Body of pancreas (tissue), 4 donors: ENCODE data around the gene CBL.

ENCODE experiments used
- CTCF ChIP-seq, 7 experiments: fragments of 450-650 bp in 4 of 7; fragments of 200-600 bp in 3 of 7; sonication (generic) in 3 of 7; IDR thresholded peaks; one replicate each; pipeline ENCODE4 v1.5.1; 2016 to 2019; ENCODE audit warnings: antibody characterized with exemption in 7 of 7
- POLR2A ChIP-seq, 3 donors: fragments of 450-650 bp; IDR thresholded peaks; one replicate each; pipeline ENCODE4 v1.6.1; 2016; ENCODE audit warnings: antibody characterized with exemption in 3 of 3, mild to moderate bottlenecking in 2 of 3

DNA sequence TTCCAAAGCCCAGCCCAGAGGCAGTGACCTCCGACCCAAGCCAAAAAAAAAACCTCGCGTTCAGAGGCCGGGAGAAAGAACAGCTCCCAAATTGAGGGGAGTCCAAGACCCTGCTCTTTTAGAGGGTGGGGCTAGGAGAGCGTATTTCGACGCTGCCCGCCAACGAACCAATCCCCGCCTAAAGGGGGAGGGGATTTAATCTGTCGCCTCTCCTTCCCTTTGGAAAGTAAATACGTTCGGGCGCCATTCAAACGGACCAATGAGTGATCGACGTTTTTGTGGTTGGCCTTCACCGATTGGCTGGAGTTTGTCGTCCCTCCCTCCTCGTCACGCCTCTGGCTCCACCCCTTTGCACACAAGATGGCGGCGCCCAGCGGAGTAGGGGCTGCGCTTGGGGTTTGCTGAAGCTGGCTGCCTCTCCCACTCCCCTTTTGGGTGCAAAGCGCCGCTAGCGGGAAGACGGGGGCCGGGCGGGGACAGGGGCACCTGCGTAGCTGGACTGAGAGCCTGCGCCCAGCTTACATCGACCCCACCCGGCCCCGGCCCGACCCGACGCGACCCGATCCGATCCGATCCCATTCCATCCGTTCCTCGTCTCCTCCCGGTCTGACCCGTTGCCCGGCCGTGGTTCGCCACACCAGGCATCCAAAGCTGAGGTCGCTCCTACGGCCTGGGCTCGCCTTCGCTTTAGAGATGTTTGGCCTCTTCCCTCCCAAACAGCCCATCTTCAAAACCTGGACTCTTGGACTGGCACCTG, 128.2 kb downstream of the CBL start, which contains the start of gene RNF26:
- TF ChIP-seq CTCF (IDR thresholded peaks at IDR 0.05): peak in 1 of 7 experiments; percentile 2
- TF ChIP-seq POLR2A (IDR thresholded peaks at IDR 0.05): peak; percentile 25 to 81 (median 80)
